HEK293 (cell line): Measurements from ENCODE around the gene LYSMD2.

ENCODE experiments used
- CTCF ChIA-PET: fragments of 350-600 bp; formaldehyde crosslinking; extraction: SDS; loops from one replicate; lab custom pipeline; 2021; ENCODE audit warnings: antibody characterized with exemption; lab: Yijun Ruan, JAX
- POLR2A ChIA-PET: fragments of 300-600 bp; formaldehyde crosslinking; extraction: SDS; loops from one replicate; lab custom pipeline; 2020; ENCODE audit warnings: antibody characterized with exemption, inconsistent platforms; lab: Yijun Ruan, JAX
- H3K27ac ChIP-seq: fragments of 200-500 bp; sonication (Bioruptor generic); 2 replicates; pipeline ENCODE4 v1.5.1; 2014; ENCODE audit warnings: low read depth, low read length, control low read depth, inconsistent platforms; ENCODE audit errors: extremely low read depth
- H3K36me3 ChIP-seq, 2 experiments: fragments of 200-500 bp in 1 of 2; sonication (Bioruptor generic) in 1 of 2; 1 replicate in 1 of 2; 2 replicates in 1 of 2; pipeline ENCODE4 v1.5.1; 2014 to 2017; ENCODE audit warnings: inconsistent platforms in 2 of 2, low read length in 2 of 2; ENCODE audit not compliant: control insufficient read depth in 2 of 2, insufficient read depth in 1 of 2
- H3K4me1 ChIP-seq: fragments of 200-500 bp; sonication (Bioruptor generic); 2 replicates; pipeline ENCODE4 v1.5.1; 2014; ENCODE audit warnings: mild to moderate bottlenecking, low read length, inconsistent platforms; ENCODE audit not compliant: control insufficient read depth, insufficient read depth
- H3K4me3 ChIP-seq: 2 replicates; pipeline ENCODE4 v1.5.1; 2011; ENCODE audit warnings: low read depth, mild to moderate bottlenecking, control low read depth, low read length, moderate library complexity
- H3K9me3 ChIP-seq: fragments of 200-500 bp; sonication (Bioruptor generic); 2 replicates; pipeline ENCODE4 v1.5.1; 2014; ENCODE audit warnings: low read depth, low read length, inconsistent platforms; ENCODE audit not compliant: control insufficient read depth, insufficient read depth
- BCL11B ChIP-seq: fragments of 450-650 bp; formaldehyde crosslinking; IDR thresholded peaks from 2 replicates; pipeline ENCODE4 v1.5.1; 2016; ENCODE audit warnings: low read depth, missing biosample characterization, missing genetic modification characterization
- BCL6B ChIP-seq: fragments of 450-650 bp; formaldehyde crosslinking; IDR thresholded peaks from 2 replicates; pipeline ENCODE4 v1.5.1; 2017; ENCODE audit warnings: missing biosample characterization, missing genetic modification characterization
- GLI4 ChIP-seq: fragments of 450-650 bp; formaldehyde crosslinking; IDR thresholded peaks from 2 replicates; pipeline ENCODE4 v1.5.1; 2016; ENCODE audit warnings: missing biosample characterization, missing genetic modification characterization
- HIC1 ChIP-seq: fragments of 450-650 bp; formaldehyde crosslinking; IDR thresholded peaks from 2 replicates; pipeline ENCODE4 v1.5.1; 2016; ENCODE audit warnings: missing biosample characterization, missing genetic modification characterization
- HOXC10 ChIP-seq: sonication (generic); formaldehyde crosslinking; IDR thresholded peaks from 2 replicates; pipeline ENCODE4 v1.8.1; 2023; ENCODE audit warnings: mild to moderate bottlenecking, missing genetic modification reagents
- SCRT2 ChIP-seq: fragments of 450-650 bp; formaldehyde crosslinking; IDR thresholded peaks from 2 replicates; pipeline ENCODE4 v1.5.1; 2016; ENCODE audit warnings: missing biosample characterization, missing genetic modification characterization
- ZNF132 ChIP-seq: fragments of 450-650 bp; formaldehyde crosslinking; IDR thresholded peaks from 2 replicates; pipeline ENCODE4 v1.5.1; 2017; ENCODE audit warnings: missing biosample characterization, missing genetic modification characterization, borderline replicate concordance
- ZNF211 ChIP-seq: fragments of 450-650 bp; formaldehyde crosslinking; IDR thresholded peaks from 2 replicates; pipeline ENCODE4 v1.5.1; 2016; ENCODE audit warnings: low read depth, missing biosample characterization, missing genetic modification characterization
- ZNF26 ChIP-seq: fragments of 450-650 bp; formaldehyde crosslinking; IDR thresholded peaks from 2 replicates; pipeline ENCODE4 v1.5.1; 2016; ENCODE audit warnings: missing biosample characterization, missing genetic modification characterization
- ZNF366 ChIP-seq: fragments of 450-650 bp; formaldehyde crosslinking; conservative IDR thresholded peaks from 2 replicates; pipeline ENCODE4 v1.5.1; 2016; ENCODE audit warnings: missing biosample characterization, missing genetic modification characterization
- ZNF514 ChIP-seq: fragments of 450-650 bp; formaldehyde crosslinking; IDR thresholded peaks from 2 replicates; pipeline ENCODE4 v1.5.1; 2016; ENCODE audit warnings: missing biosample characterization, missing genetic modification characterization
- ZNF596 ChIP-seq: fragments of 450-650 bp; IDR thresholded peaks from 2 replicates; pipeline ENCODE4 v1.5.0; 2018; ENCODE audit warnings: missing biosample characterization, mild to moderate bottlenecking, missing genetic modification characterization, moderate library complexity
- ZNF626 ChIP-seq: fragments of 450-650 bp; sonication (Bioruptor Pico); formaldehyde crosslinking; IDR thresholded peaks from 2 replicates; pipeline ENCODE4 v1.5.1; 2018; ENCODE audit warnings: missing biosample characterization, missing genetic modification characterization, inconsistent platforms
- ZNF658 ChIP-seq: fragments of 450-650 bp; formaldehyde crosslinking; IDR thresholded peaks from 2 replicates; pipeline ENCODE4; 2016; ENCODE audit warnings: missing biosample characterization, missing genetic modification characterization
- ZNF701 ChIP-seq: fragments of 450-650 bp; formaldehyde crosslinking; IDR thresholded peaks from 2 replicates; pipeline ENCODE4 v1.5.1; 2016; ENCODE audit warnings: missing biosample characterization, missing genetic modification characterization
- ZNF776 ChIP-seq: fragments of 450-650 bp; formaldehyde crosslinking; IDR thresholded peaks from 2 replicates; pipeline ENCODE4 v1.5.0; 2017; ENCODE audit warnings: missing biosample characterization, missing genetic modification characterization, borderline replicate concordance
- ZSCAN16 ChIP-seq: fragments of 450-650 bp; formaldehyde crosslinking; IDR thresholded peaks from 2 replicates; pipeline ENCODE4 v1.5.1; 2016; ENCODE audit warnings: missing biosample characterization, missing genetic modification characterization

Gene LYSMD2

GRCh38 chr15:51754267-51754666 is 16.8 kb upstream of the LYSMD2 start:
- Histone ChIP-seq H3K4me3 (no peak overlapping the region), H3K4me1 (0 out of 2 replicates have a peak, but pooled peaks cover 2% of the 10 kb centered on the region), H3K36me3 (no peaks in the 10 kb centered on the region), H3K9me3 (no peaks in the 10 kb centered on the region), H3K27ac (no peak overlapping the region)
- TF ChIP-seq HIC1: no peak
- TF ChIP-seq HOXC10: no peak
- TF ChIP-seq ZNF701 (tag by site-specific recombination): no peak
- TF ChIP-seq ZNF626 (tag by site-specific recombination): no peak
- no peak for TF ChIP-seq ZNF132 (tag by site-specific recombination)
- TF ChIP-seq ZNF776 (tag by site-specific recombination): no peak
- no peak for TF ChIP-seq ZNF366
- no peak for TF ChIP-seq ZNF514 (tag by site-specific recombination)
- TF ChIP-seq SCRT2 (tag by site-specific recombination): no peak
- no peak for TF ChIP-seq ZNF211 (tag by site-specific recombination)
- TF ChIP-seq BCL11B (tag by site-specific recombination): no peak
- no peak for TF ChIP-seq GLI4 (tag by site-specific recombination)
- no peak for TF ChIP-seq ZSCAN16 (tag by site-specific recombination)
- ChIA-PET POLR2A (no interaction called here), CTCF (interaction anchor here (0.6 to 1.2 kb wide), 2 partner anchors 18 to 66 kb away, joined by 4 to 5 read pairs; no protein-coding TSS in a partner anchor)

GRCh38 chr15:51752888-51753287 is 15.4 kb upstream of the LYSMD2 start:
- TF ChIP-seq ZNF596 (no peak), ZNF658 (tag by site-specific recombination) (no peak), ZNF26 (tag by site-specific recombination) (no peak), BCL6B (tag by site-specific recombination) (no peak)
- TF ChIP-seq, all 188 proteins: peak for 0
- ChIA-PET CTCF (interaction anchor here (1.1 kb wide), 1 partner anchor 24 kb away, joined by 4 read pairs; no protein-coding TSS in a partner anchor), POLR2A (interaction anchor here (0.6 kb wide), 1 partner anchor 218 kb away, joined by 3 read pairs; the partner anchor contains the start of gene LEO1)

More at GRCh38 chr15:51752888-51753287, 15.4 kb upstream of the LYSMD2 start:
- Histone ChIP-seq H3K27ac (no peak overlapping the region), H3K9me3 (no peaks in the 10 kb centered on the region), H3K4me1 (0 out of 2 replicates have a peak, but pooled peaks cover 2% of the 10 kb centered on the region), H3K4me3 (no peak overlapping the region), H3K36me3 (no peaks in the 10 kb centered on the region)
